GM12872 (cell line): ENCODE measurements around the gene FAM168A.

ENCODE experiments used
- CTCF ChIP-seq: IDR thresholded peaks from 3 replicates; pipeline ENCODE4 v1.5.1; 2011; ENCODE audit warnings: low read depth, mild to moderate bottlenecking, low read length, moderate library complexity; ENCODE audit not compliant: insufficient read depth

The FAM168A gene

GRCh38 chr11:73366953-73367352 lies 231.0 kb downstream of the FAM168A start:
- no peak for TF ChIP-seq CTCF

GRCh38 chr11:73366265-73366610 lies 231.7 kb downstream of the FAM168A start:
- TF ChIP-seq CTCF = no peak

GRCh38 chr11:73365352-73366264 lies 232.3 kb downstream of the FAM168A start:
- no peak for TF ChIP-seq CTCF

- no peak for TF ChIP-seq CTCF
Observed at GRCh38 chr11:73363147-73363546, 234.8 kb downstream of the FAM168A start.

- TF ChIP-seq CTCF = no peak
Observed at GRCh38 chr11:73361953-73362776, 235.7 kb downstream of the FAM168A start.

- TF ChIP-seq CTCF = no peak
Observed at GRCh38 chr11:73360743-73361369, 237.1 kb downstream of the FAM168A start.
